ENCODE measurements around the gene PDIA2. TPM values are rescaled to one million over a fixed set of nuclear protein-coding genes. Genes with fewer than 3 reads are reported as not detected.

Gene PDIA2
- total and polyA plus RNA-seq, 2 donors (not counting 3 experiments of a cell fraction or from before 2014, with no cell fraction given), result 0.63 TPM; not detected in 1

DNA sequence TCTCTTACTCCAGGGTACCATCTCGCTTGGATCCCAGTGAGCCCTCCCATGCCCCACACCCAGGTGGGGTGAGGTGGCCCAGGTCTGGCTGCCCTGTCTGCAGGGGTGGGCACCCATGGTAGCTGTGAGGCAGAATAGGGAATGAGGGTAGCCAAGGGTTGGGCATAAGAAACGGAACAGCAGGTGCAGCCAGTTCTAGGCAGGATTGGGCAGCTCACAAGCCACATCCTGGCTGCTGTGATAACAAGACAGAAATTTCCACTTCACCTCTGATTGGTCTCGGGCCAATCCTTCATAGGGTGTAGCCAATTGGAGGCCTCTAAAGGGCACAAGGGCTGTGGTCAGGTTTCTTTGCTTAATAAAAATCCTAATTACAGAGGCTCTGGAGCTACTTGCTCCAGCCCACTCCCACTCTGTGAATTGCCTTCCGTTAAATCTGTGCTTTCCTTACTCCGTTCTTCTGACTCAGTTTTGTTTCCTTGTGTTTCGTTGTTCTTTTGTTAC, 4.0 kb upstream of the PDIA2 start:
- POLR2A ChIA-PET, result no interaction called here

DNA sequence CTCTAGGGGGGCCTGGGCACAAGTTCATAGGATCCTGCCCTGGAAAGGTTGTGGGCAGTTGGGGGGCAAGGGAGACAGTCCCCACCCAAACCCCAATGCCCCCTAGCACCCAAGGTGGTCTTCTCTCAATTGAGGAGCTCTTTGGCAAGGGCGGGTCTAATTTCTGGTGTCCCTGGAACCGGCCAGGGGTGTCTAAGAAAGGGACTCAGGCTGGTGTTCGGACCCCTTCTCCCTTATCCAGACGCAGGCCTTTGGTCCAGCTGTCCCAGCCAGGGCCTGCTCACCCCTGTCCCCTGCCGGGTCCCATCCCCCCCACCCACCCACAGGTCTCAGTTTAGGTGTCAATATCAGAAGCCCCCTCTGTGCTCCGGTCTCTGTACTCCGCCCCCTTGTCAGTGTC, 3.4 kb upstream of the PDIA2 start:
- no peak for FAIRE-seq
- no peak overlapping the region for H3K9ac ChIP-seq (replicated peaks; ENCODE audit: extremely low read depth, insufficient read depth, low read length)
- peaks cover 4% of the 10 kb centered on the region in 2 experiments for H3K27me3 ChIP-seq (ENCODE audit: control insufficient read depth in 2 of 2, insufficient read depth in 2 of 2, low read length in 2 of 2)
- no peak overlapping the region for H3K4me2 ChIP-seq (ENCODE audit: insufficient read depth, low read length)
- no peaks in the 10 kb centered on the region for H3K9me3 ChIP-seq (replicated peaks; ENCODE audit: control insufficient read depth, insufficient read depth, low read length)
- no peaks in the 10 kb centered on the region for H3K79me2 ChIP-seq (ENCODE audit: control insufficient read depth, insufficient read depth, low read length)
- peaks cover 3% of the 10 kb centered on the region for H3K4me1 ChIP-seq (ENCODE audit: control insufficient read depth, extremely low read depth, insufficient read depth, low read length)
- H3K4me3 ChIP-seq (replicated peaks in 1 of 3; ENCODE audit: insufficient read depth in 1 of 3, low read depth in 1 of 3, low read length in 3 of 3), result no peak overlapping the region
- no peak overlapping the region for H3K27ac ChIP-seq (ENCODE audit: insufficient read depth, low read depth, low read length)
- intact Hi-C loops (cut with micrococcal nuclease), result no loop called here
- TF ChIP-seq JUN (IDR thresholded peaks at IDR 0.05; ENCODE audit: borderline replicate concordance, insufficient read depth, insufficient read length, low read depth) (no peak), GATA2 (IDR thresholded peaks at IDR 0.05; ENCODE audit: insufficient read depth, insufficient read length, low read depth, low read length) (no peak)
- no peaks in the 10 kb centered on the region for H4K20me1 ChIP-seq (replicated peaks; ENCODE audit: control insufficient read depth, extremely low read depth, insufficient read depth, low read length)
- H2AFZ ChIP-seq (ENCODE audit: low read depth, low read length), result no peak overlapping the region
- dilution Hi-C loops (cut with MboI; ENCODE audit: extremely low pct_ligation_motif_present, low sequenced_read_pairs), result no loop called here
- CTCF ChIA-PET, result no interaction called here
- POLR2A ChIA-PET, result no interaction called here
- no peaks in the 10 kb centered on the region for H3K36me3 ChIP-seq (ENCODE audit: control insufficient read depth in 2 of 2, extremely low read depth in 1 of 2, insufficient read depth in 2 of 2, low read length in 2 of 2)
- no TSS peak for BruUV-seq (replicated peaks)
- DNase-seq (ENCODE audit: low read depth, low spot score), result no peak
- H3K9me1 ChIP-seq (replicated peaks; ENCODE audit: control insufficient read depth, extremely low read depth, insufficient read depth, low read length), result no peaks in the 10 kb centered on the region

More for the DNA sequence above, 4.0 kb upstream of the PDIA2 start:
- Histone ChIP-seq H3K4me1 (ENCODE audit: control insufficient read depth, extremely low read depth, insufficient read depth, low read length) (peaks cover 3% of the 10 kb centered on the region), H3K4me2 (ENCODE audit: insufficient read depth, low read length) (no peak overlapping the region), H3K9me3 (replicated peaks; ENCODE audit: control insufficient read depth, insufficient read depth, low read length) (no peaks in the 10 kb centered on the region), H3K79me2 (ENCODE audit: control insufficient read depth, insufficient read depth, low read length) (no peaks in the 10 kb centered on the region), H3K9me1 (replicated peaks; ENCODE audit: control insufficient read depth, extremely low read depth, insufficient read depth, low read length) (no peaks in the 10 kb centered on the region), H3K9ac (replicated peaks; ENCODE audit: extremely low read depth, insufficient read depth, low read length) (no peak overlapping the region), H3K36me3 (ENCODE audit: control insufficient read depth in 2 of 2, extremely low read depth in 1 of 2, insufficient read depth in 2 of 2, low read length in 2 of 2) (no peaks in the 10 kb centered on the region), H3K4me3 (replicated peaks in 1 of 3; ENCODE audit: insufficient read depth in 1 of 3, low read depth in 1 of 3, low read length in 3 of 3) (no peak overlapping the region), H3K27ac (ENCODE audit: insufficient read depth, low read depth, low read length) (no peak overlapping the region), H3K27me3 (ENCODE audit: control insufficient read depth in 2 of 2, insufficient read depth in 2 of 2, low read length in 2 of 2) (peaks cover 4% of the 10 kb centered on the region in 2 experiments), H4K20me1 (replicated peaks; ENCODE audit: control insufficient read depth, extremely low read depth, insufficient read depth, low read length) (no peaks in the 10 kb centered on the region), H2AFZ (ENCODE audit: low read depth, low read length) (no peak overlapping the region)
- DNase-seq (ENCODE audit: low read depth, low spot score) (peak; percentile 39), FAIRE-seq (peak; percentile 63)
- intact Hi-C loops (cut with micrococcal nuclease), result no loop called here
- no peak for TF ChIP-seq EZH2 (IDR thresholded peaks at IDR 0.05; ENCODE audit: borderline replicate concordance, low read depth, low read length, severe bottlenecking)
- CTCF ChIA-PET, result interaction anchor here (0.7 to 1.0 kb wide), 2 partner anchors 73 to 84 kb away, joined by 3 read pairs; no protein-coding TSS in a partner anchor
- BruUV-seq (replicated peaks), result no TSS peak
- dilution Hi-C loops (cut with MboI; ENCODE audit: extremely low pct_ligation_motif_present, low sequenced_read_pairs), result no loop called here
